Medulla oblongata (tissue), 1 donor: ENCODE data around the gene CRTC1.

Source experiments
- DNase-seq: peaks from one replicate; pipeline ENCODE4 v3.0.0-alpha.2; 2015; ENCODE audit errors: extremely low spot score

CRTC1 gene

DNA sequence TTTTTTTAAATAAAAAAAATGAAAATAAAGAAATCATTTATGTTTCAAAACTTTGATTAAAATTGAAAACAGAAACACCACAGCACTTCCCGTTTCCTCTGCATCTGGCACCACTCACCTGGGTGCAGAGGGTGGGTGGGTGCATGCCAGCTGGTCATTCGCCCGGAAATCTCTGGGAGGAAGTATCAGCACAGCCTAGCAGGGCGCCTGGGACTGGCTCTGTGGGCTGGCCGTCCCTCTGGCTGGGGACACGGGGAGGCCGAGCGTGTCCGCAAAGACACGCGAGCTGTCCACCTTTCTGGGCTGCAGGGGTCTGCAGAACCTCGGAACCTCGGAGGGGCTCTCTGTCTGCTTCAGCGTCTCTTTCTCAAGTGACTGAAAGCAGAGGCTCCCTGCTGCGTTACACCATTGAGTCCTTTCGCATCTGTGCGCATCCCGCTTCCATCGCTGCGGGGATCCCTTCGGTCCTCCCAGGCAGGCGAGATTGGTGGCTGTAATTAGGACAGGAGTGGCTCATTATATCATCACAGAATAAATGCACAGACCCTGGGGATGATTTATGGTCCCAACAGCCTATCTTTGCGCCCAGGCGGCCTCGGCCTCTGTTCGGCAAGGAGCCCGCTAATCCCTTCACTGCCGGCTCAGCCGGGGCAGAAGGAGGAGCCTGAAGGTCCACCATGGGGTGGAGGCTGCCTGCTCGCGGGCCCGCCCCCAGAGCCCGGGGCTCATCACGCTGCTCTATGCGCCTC lies 17.2 kb downstream of the CRTC1 start:
- DNase-seq = peak; percentile 70

- no peak for DNase-seq
Observed at GRCh38 chr19:18701250-18701608, 17.7 kb downstream of the CRTC1 start.

DNA sequence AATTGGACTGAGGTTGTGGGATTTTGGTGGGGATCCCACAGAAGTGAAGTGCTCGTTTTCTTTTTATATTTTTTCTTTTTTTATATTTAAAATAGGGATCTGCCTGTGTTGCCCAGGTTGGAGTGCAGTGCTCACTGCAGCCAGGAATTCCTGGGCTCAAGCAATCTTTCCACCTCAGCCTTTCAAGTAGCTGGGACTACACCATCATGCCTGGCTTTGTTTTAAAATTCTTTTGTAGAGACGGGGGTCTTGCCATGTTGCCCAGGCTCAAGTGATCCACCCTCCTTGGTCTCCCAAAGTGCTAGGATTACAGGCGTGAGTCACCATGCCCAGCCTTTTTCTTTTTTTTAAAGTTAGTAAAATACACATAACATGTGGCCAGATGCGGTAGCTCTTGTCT lies 20.6 kb downstream of the CRTC1 start:
- no peak for DNase-seq

GRCh38 chr19:18704971-18705370 lies 21.5 kb downstream of the CRTC1 start:
- DNase-seq = no peak

DNA sequence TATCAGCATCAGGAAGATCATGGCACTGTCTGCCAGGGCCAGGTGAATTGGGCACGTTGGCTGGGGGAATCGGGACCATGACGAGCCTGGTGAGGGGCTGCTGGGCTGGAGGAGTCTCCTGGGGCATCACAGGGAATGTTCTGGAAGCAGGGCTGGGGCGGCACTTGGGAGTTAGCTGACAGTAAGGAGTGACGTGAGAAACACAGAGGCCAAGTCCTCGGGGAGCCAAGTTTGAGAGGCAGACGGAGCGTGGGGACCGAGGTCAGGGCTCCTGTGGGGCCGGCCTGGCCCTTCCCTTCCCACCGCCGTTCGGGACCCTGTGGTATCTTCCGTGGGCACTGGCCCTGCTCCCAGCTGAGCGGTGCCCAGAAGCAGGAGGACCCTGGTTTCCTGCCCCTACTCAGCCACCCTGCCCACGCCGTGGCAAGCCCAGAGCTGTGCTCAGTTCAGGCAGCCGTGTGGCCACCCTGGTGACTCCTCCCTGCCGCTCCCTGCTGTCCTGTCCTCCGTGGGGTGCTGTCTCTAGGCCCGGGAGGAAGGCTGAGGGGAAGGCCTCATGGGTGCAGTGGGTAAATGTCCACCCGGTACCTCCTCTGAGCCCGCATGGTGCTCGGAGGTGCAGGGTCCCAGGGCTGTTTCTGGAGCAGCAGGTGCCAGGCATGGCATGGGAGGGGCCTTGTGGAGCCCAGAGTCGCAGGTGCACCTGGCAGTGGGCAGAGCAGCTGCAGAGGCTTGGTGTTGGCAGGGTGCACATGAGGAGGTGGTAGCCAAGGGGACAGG lies 25.2 kb downstream of the CRTC1 start:
- DNase-seq = peak; percentile 19

- no peak for DNase-seq
Observed at GRCh38 chr19:18709546-18709945, 26.1 kb downstream of the CRTC1 start.

DNA sequence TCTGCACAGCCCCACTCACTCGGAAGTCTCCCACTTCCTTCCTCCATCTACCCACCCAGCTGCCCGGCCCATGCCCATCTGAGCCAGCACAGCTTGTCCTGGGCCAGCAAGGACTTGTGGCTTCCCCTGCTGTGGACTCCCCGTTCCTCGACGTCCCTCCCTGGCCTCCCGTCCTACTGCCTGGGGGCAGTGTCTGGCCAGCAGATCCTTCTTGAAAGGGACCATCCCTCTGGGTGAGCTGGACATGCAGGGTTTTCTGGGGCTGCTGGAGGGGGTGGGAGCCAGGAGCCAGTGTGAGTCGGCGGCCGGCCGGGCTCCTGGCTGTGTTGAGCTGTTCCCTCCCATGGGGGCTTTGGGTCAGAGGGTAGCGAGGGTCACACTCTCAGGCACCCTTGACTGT lies 26.7 kb downstream of the CRTC1 start:
- no peak for DNase-seq

- no peak for DNase-seq
Observed at GRCh38 chr19:18710996-18711751, 27.7 kb downstream of the CRTC1 start.

DNA sequence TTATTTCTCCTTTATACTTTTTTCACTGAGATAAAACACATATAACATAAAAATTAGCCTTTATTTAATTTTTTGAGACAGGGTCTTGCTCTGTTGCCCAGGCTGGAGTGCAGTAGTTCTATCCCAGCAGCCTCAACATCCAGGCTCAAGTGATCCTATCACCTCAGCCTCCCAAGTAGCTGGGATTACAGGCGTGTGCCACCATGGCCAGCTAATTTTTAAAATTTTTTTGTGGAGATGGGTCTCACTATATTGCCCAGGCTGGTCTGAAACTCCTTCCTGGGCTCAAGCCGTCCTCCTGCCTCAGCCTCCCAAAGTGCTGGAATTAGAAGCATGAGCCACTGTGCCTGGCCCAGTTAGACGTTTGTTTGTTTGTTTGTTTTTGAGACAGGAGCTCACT lies 28.4 kb downstream of the CRTC1 start:
- no peak for DNase-seq

DNA sequence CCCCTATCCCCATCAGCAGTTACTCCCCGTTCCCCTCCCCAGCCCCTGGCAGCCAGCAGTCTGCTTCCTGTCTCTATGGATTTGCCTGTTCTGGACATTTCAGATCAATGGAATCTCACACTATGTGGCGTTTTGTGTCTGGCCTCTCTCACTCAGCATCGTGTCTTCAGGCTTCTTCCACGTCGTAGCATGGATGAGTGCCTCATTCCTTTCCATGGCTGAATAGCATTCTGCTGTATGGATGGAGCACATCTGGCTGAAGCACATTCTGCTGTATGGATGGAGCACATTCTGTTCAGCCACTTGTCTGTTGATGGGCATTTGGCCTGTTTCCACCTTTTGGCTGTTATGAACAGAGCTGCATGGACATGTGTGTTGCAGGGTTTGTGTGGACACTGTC lies 29.5 kb downstream of the CRTC1 start:
- DNase-seq = no peak

- DNase-seq = no peak
Observed at GRCh38 chr19:18713550-18714117, 30.2 kb downstream of the CRTC1 start.

DNA sequence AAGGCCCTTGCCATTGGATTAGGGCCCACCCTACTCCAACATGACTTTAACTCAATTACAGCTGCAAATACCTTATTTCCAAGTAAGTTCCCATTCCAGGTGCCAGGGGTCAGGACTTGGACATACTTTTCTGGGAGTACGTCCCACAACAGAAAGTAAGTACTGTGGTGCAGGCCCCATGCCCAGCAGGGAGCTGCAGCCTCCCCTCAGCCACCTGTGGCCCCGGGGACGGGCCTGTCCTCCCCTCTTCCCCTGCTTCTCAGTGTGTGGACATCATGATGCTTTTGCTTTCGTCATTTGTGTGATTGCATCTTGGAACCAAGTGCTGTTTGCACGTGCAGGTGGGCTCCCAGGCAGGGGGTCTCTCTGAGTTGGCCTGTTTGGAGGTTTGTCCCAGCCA lies 31.9 kb downstream of the CRTC1 start:
- no peak for DNase-seq

DNA sequence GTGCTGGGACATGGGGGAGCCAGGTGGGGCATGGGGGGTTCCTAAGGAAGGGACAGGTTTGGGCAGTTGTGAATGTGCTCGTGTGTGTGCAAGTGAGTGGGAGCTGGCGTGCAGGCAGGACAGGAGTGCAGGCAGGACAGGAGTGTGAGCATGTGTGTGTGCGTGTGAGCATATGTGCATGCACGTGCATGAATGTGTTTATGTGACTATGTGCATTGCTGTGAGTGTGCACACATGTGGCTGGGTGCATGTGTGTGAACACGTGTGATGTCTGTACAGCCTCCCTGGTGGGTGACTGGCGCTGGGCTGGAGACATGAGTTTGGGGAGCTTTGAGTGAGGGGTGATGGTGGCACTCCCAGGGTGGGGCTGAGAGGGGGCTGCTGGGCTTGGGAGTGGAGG lies 33.4 kb downstream of the CRTC1 start:
- no peak for DNase-seq

DNA sequence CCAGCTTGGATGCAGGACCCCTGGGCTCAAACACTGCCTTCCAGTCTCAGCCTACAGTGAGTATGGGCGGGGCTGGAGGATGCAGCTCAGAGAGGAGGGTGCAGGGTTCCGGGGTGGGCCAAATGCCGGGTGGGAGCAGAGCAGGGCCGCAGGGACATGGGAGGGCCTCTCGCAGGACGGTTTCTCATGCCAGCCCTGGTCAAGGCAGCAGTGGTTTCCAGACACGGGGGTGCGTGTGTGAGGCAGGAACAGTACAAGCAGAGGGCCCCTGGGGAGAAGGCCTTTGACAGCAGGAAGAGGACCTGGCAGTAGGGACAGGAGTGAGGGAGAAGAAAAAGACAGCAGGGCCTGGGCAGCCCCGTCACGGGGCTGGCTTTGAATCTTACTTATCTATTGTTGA lies 34.1 kb downstream of the CRTC1 start:
- no peak for DNase-seq

- DNase-seq = no peak
Observed at GRCh38 chr19:18718015-18718526, 34.6 kb downstream of the CRTC1 start.

- no peak for DNase-seq
Observed at GRCh38 chr19:18718846-18719458, 35.5 kb downstream of the CRTC1 start.

DNA sequence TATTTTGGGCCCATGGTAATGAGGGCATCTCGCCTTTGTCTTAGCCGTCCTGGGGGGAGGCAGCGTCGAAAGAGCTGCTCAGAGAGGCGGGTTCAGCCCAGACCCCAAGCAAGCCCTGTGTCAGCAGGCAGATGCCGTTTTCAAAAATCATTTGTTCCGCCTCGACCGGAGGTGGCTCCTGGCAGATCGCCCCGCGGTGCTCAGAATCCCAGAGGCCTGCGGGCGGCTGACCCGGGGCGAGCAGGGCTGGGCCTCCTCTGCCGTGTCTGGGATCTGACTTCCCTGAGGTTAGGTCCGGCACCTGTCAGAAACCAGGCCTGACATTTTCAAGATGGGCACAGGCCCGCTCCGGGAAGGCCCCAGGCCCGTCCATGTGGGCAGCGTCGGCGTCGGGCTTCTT lies 36.1 kb downstream of the CRTC1 start:
- no peak for DNase-seq

- no peak for DNase-seq
Observed at GRCh38 chr19:18723871-18724377, 40.4 kb downstream of the CRTC1 start.

GRCh38 chr19:18725841-18726770 lies 42.6 kb downstream of the CRTC1 start:
- no peak for DNase-seq

DNA sequence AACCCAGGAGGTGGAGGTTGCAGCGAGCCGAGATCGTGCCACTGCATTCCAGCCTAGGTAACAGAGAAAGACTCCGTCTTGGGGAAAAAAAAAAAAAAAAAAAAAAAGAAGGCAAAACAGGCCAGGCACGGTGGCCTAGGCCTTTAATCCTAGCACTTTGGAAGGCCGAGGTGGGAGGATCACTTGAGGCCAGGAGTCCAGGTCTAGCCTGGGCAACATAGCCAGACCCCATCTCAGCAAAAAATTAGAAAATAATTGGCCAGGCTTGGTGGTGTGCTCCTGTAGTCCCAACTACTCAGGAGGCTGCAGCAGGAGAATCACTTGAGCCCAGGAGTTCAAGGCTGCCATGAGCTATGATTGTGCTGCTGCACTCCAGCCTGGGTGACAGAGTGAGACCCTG lies 43.4 kb downstream of the CRTC1 start:
- DNase-seq = no peak
